Caco-2 (cell line): Measurements from ENCODE around the gene C3. TPM values are rescaled to one million over a fixed set of nuclear protein-coding genes. Genes with fewer than 3 reads are reported as not detected.

Source experiments
- BruUV-seq: library from RNA; stranded (reverse); fragments of 400-500 nt; replicated peaks from 2 replicates; lab custom pipeline; 2021; lab: Mats Ljungman, UMichigan
- CTCF ChIA-PET: fragments of 300-600 bp; sonication (Branson Sonifier 250); formaldehyde crosslinking; loops from one replicate; lab custom pipeline; 2022; ENCODE audit warnings: antibody characterized with exemption; lab: Charles Lee
- POLR2A ChIA-PET: fragments of 300-600 bp; sonication (Branson Sonifier 250); formaldehyde crosslinking; loops from one replicate; lab custom pipeline; 2022; ENCODE audit warnings: antibody characterized with exemption; lab: Charles Lee
- DNase-seq, 2 experiments: peaks; one replicate each; pipeline versions ENCODE4 v3.0.0 to v3.0.0-alpha.2; 2020 to 2022
- H3K27me3 ChIP-seq: replicated peaks from 2 replicates; pipeline ENCODE4 v1.6.0; 2011; ENCODE audit warnings: low read length; ENCODE audit not compliant: control insufficient read depth, insufficient read depth
- H3K36me3 ChIP-seq: 2 replicates; pipeline ENCODE4 v1.5.1; 2011; ENCODE audit warnings: low read length; ENCODE audit not compliant: control insufficient read depth, insufficient read depth
- H3K4me1 ChIP-seq: fragments of 250-450 bp; sonication (Bioruptor Pico); 2 replicates; pipeline ENCODE4 v1.5.1; 2020; ENCODE audit warnings: mild to moderate bottlenecking
- H3K4me3 ChIP-seq: 2 replicates; pipeline ENCODE4 v1.5.1; 2011; ENCODE audit warnings: low read depth, mild to moderate bottlenecking, control low read depth, low read length
- H3K9me3 ChIP-seq: fragments of 250-450 bp; sonication (Bioruptor Pico); 2 replicates; pipeline ENCODE4 v1.5.1; 2020; ENCODE audit warnings: mild to moderate bottlenecking, moderate library complexity
- H3K27ac Mint-ChIP-seq: one replicate; pipeline ENCODE4 v1.8.0; 2022; ENCODE audit warnings: mixed read lengths; ENCODE audit not compliant: unreplicated experiment
- H3K27me3 Mint-ChIP-seq: one replicate; pipeline ENCODE4 v1.8.0; 2022; ENCODE audit warnings: mixed read lengths; ENCODE audit not compliant: insufficient read depth, unreplicated experiment
- H3K36me3 Mint-ChIP-seq: one replicate; pipeline ENCODE4 v1.8.0; 2022; ENCODE audit warnings: mild to moderate bottlenecking, mixed read lengths; ENCODE audit not compliant: insufficient read depth, unreplicated experiment
- H3K4me1 Mint-ChIP-seq: one replicate; pipeline ENCODE4 v1.8.0; 2022; ENCODE audit warnings: low read depth, mixed read lengths; ENCODE audit not compliant: unreplicated experiment
- H3K4me3 Mint-ChIP-seq: one replicate; pipeline ENCODE4 v1.8.0; 2022; ENCODE audit warnings: mild to moderate bottlenecking, moderate library complexity, mixed read lengths; ENCODE audit not compliant: unreplicated experiment
- H3K9me3 Mint-ChIP-seq: one replicate; pipeline ENCODE4 v1.8.0; 2022; ENCODE audit warnings: mixed read lengths; ENCODE audit not compliant: unreplicated experiment
- intact Hi-C: fragments of 100-400 bp; cut with micrococcal nuclease; formaldehyde crosslinking; loops from one replicate; pipeline ENCODE4 v1.10.0; 2022; ENCODE audit not compliant: unreplicated experiment
- total RNA-seq: library from RNA; stranded (reverse); gene quantifications from 2 replicates; pipeline ENCODE4 v1.2.3, GENCODE V29; 2022
- TF ChIP-seq, protein P1 (sequence below), 2 experiments: fragments of 200-600 bp in 1 of 2; IDR thresholded peaks; 1 replicate in 1 of 2; 2 replicates in 1 of 2; pipeline versions ENCODE4 v1.5.1 to v1.8.0; 2011 to 2022; ENCODE audit warnings: antibody characterized with exemption in 1 of 2, control low read depth in 1 of 2, inconsistent platforms in 1 of 2, low read depth in 1 of 2, low read length in 1 of 2, mild to moderate bottlenecking in 1 of 2, moderate library complexity in 1 of 2; ENCODE audit not compliant: insufficient read depth in 1 of 2, severe bottlenecking in 1 of 2, unreplicated experiment in 1 of 2

The C3 gene
- total RNA-seq, 1 experiment from 2014 or later: 21.7 TPM

DNA sequence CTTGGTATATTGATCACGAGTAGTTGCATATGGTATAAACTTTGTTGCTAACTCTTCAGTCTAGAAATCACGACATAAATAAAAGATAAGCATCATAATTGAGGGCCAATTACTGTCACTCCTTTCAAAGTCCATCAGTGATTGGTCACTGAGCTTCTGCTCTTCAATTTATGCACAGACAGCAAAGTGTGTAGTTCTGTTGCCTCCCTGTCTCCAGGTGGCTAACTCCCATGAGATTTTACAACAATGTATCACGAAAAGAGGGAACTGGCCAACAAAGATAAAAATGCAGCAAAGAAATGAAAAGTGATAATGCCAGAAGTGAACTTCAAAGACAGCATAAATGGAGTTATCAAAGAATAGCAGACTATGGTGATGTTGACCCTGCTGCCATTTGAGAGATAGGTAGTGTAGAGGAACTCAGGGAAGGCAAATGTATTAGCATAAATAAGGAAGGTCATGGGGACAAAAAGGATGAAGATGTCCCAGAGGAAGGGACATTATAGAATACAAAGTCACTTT is 37.8 kb downstream of the C3 start:
- no peak for DNase-seq
- no peaks in the 10 kb centered on the region for H3K4me1 Mint-ChIP-seq
- no peaks in the 10 kb centered on the region for H3K9me3 Mint-ChIP-seq
- POLR2A ChIA-PET: no interaction called here
- no peaks in the 10 kb centered on the region for H3K36me3 ChIP-seq
- CTCF ChIA-PET: no interaction called here
- H3K9me3 ChIP-seq: no peaks in the 10 kb centered on the region
- H3K4me3 ChIP-seq: no peak overlapping the region
- H3K27ac Mint-ChIP-seq: no peak overlapping the region
- intact Hi-C loops: no loop called here
- peaks cover 3% of the 10 kb centered on the region for H3K27me3 Mint-ChIP-seq
- no peak overlapping the region for H3K4me3 Mint-ChIP-seq
- TF ChIP-seq, protein P1, sequence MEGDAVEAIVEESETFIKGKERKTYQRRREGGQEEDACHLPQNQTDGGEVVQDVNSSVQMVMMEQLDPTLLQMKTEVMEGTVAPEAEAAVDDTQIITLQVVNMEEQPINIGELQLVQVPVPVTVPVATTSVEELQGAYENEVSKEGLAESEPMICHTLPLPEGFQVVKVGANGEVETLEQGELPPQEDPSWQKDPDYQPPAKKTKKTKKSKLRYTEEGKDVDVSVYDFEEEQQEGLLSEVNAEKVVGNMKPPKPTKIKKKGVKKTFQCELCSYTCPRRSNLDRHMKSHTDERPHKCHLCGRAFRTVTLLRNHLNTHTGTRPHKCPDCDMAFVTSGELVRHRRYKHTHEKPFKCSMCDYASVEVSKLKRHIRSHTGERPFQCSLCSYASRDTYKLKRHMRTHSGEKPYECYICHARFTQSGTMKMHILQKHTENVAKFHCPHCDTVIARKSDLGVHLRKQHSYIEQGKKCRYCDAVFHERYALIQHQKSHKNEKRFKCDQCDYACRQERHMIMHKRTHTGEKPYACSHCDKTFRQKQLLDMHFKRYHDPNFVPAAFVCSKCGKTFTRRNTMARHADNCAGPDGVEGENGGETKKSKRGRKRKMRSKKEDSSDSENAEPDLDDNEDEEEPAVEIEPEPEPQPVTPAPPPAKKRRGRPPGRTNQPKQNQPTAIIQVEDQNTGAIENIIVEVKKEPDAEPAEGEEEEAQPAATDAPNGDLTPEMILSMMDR (IDR thresholded peaks at IDR 0.05; ENCODE audit: insufficient read depth in 1 of 2, low read depth in 1 of 2, low read length in 1 of 2, severe bottlenecking in 1 of 2, unreplicated experiment in 1 of 2): no peak
- H3K36me3 Mint-ChIP-seq: no peaks in the 10 kb centered on the region
- H3K4me1 ChIP-seq: no peaks in the 10 kb centered on the region
- H3K27me3 ChIP-seq: no peaks in the 10 kb centered on the region
- no TSS peak for BruUV-seq

DNA sequence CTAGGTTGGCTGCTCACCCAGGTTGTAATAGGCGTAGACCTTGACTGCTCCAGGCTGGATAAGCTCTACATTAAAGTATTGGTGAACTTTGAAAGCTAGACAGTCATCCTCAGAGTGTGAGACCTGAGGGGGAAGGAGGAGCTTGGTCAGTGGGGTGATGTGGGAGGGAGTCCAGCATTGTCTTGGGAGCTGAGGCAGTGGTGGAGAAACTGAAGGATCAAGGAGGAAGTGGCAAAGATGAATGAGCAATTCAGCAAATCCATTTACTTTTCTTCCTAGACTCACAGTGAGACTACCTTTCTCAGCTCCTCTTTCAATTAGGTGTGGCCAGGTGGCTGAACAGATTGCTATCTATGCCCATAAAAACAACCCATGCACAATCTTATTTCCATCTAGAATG is 40.3 kb downstream of the C3 start:
- Mint-ChIP-seq H3K27me3 (peaks cover 3% of the 10 kb centered on the region), H3K27ac (no peak overlapping the region), H3K36me3 (no peaks in the 10 kb centered on the region), H3K4me1 (no peaks in the 10 kb centered on the region), H3K9me3 (no peaks in the 10 kb centered on the region), H3K4me3 (no peak overlapping the region)
- BruUV-seq: no TSS peak
- no peaks in the 10 kb centered on the region for H3K27me3 ChIP-seq
- no peak for DNase-seq
- no peaks in the 10 kb centered on the region for H3K36me3 ChIP-seq
- ChIA-PET POLR2A (no interaction called here), CTCF (no interaction called here)
- intact Hi-C loops: no loop called here
- H3K4me1 ChIP-seq: no peaks in the 10 kb centered on the region
- TF ChIP-seq, protein P1 (IDR thresholded peaks at IDR 0.05; ENCODE audit: insufficient read depth in 1 of 2, low read depth in 1 of 2, low read length in 1 of 2, severe bottlenecking in 1 of 2, unreplicated experiment in 1 of 2): no peak
- H3K9me3 ChIP-seq: no peaks in the 10 kb centered on the region
- H3K4me3 ChIP-seq: no peak overlapping the region

- intact Hi-C loops: no loop called here
- no peaks in the 10 kb centered on the region for H3K4me1 ChIP-seq
- no peaks in the 10 kb centered on the region for H3K27me3 ChIP-seq
- Mint-ChIP-seq H3K27me3 (peaks cover 5% of the 10 kb centered on the region), H3K27ac (no peak overlapping the region), H3K4me1 (no peaks in the 10 kb centered on the region), H3K9me3 (no peaks in the 10 kb centered on the region), H3K4me3 (no peak overlapping the region), H3K36me3 (no peaks in the 10 kb centered on the region)
- CTCF ChIA-PET: no interaction called here
- BruUV-seq: no TSS peak
- POLR2A ChIA-PET: no interaction called here
- no peaks in the 10 kb centered on the region for H3K36me3 ChIP-seq
- H3K9me3 ChIP-seq: no peaks in the 10 kb centered on the region
- H3K4me3 ChIP-seq: no peak overlapping the region
- TF ChIP-seq, protein P1 (IDR thresholded peaks at IDR 0.05; ENCODE audit: insufficient read depth in 1 of 2, low read depth in 1 of 2, low read length in 1 of 2, severe bottlenecking in 1 of 2, unreplicated experiment in 1 of 2): no peak
- DNase-seq: no peak
Measured at GRCh38 chr19:6679139-6679538, 41.3 kb downstream of the C3 start.
